Measurements from ENCODE around the gene MUC3A. TPM values are rescaled to one million over a fixed set of nuclear protein-coding genes. Genes with fewer than 3 reads are reported as not detected.

Gene MUC3A
- total RNA-seq, 2 donors from 2014 or later: not detected

- no peak overlapping the region for H3K4me3 Mint-ChIP-seq
- ATAC-seq (replicated peaks in 1 of 2) (peak; percentile 66 to 76), DNase-seq (peak; percentile 31 to 41)
- H3K27me3 Mint-ChIP-seq (ENCODE audit: low read depth): peaks cover 11% of the 10 kb centered on the region
- H3K4me1 Mint-ChIP-seq (ENCODE audit: low read depth): no peaks in the 10 kb centered on the region
- no peak overlapping the region for H3K27ac Mint-ChIP-seq
- no peaks in the 10 kb centered on the region for H3K36me3 Mint-ChIP-seq (ENCODE audit: insufficient read depth in 2 of 2)
- no peaks in the 10 kb centered on the region for H3K9me3 Mint-ChIP-seq
These were observed 2.7 kb downstream of the MUC3A start for GRCh38 chr7:100951888-100952560.

GRCh38 chr7:100952641-100953040, 3.3 kb downstream of the MUC3A start:
- no peak overlapping the region for H3K4me3 Mint-ChIP-seq
- no peak overlapping the region for H3K27ac Mint-ChIP-seq
- ATAC-seq (replicated peaks in 1 of 2) (peak; percentile 43 to 44), DNase-seq (peak in 1 of 2 donors; percentile 19)
- no peaks in the 10 kb centered on the region for H3K9me3 Mint-ChIP-seq
- H3K4me1 Mint-ChIP-seq (ENCODE audit: low read depth): no peaks in the 10 kb centered on the region
- H3K27me3 Mint-ChIP-seq (ENCODE audit: low read depth): peaks cover 11% of the 10 kb centered on the region
- no peaks in the 10 kb centered on the region for H3K36me3 Mint-ChIP-seq (ENCODE audit: insufficient read depth in 2 of 2)

- no peak overlapping the region for H3K27ac Mint-ChIP-seq
- H3K36me3 Mint-ChIP-seq (ENCODE audit: insufficient read depth in 2 of 2): no peaks in the 10 kb centered on the region
- ATAC-seq (replicated peaks in 1 of 2) (no peak), DNase-seq (no peak)
- H3K27me3 Mint-ChIP-seq (ENCODE audit: low read depth): peaks cover 5% of the 10 kb centered on the region
- no peak overlapping the region for H3K4me3 Mint-ChIP-seq
- H3K9me3 Mint-ChIP-seq: no peaks in the 10 kb centered on the region
- H3K4me1 Mint-ChIP-seq (ENCODE audit: low read depth): no peaks in the 10 kb centered on the region
These were observed 8.6 kb downstream of the MUC3A start for GRCh38 chr7:100957832-100958421.

- Mint-ChIP-seq H3K4me3 (no peak overlapping the region), H3K9me3 (no peaks in the 10 kb centered on the region), H3K27me3 (ENCODE audit: low read depth) (peaks cover 16% of the 10 kb centered on the region), H3K27ac (no peak overlapping the region), H3K4me1 (ENCODE audit: low read depth) (no peaks in the 10 kb centered on the region), H3K36me3 (ENCODE audit: insufficient read depth in 2 of 2) (no peaks in the 10 kb centered on the region)
- DNase-seq (no peak), ATAC-seq (replicated peaks in 1 of 2) (no peak)
These were observed 10.6 kb downstream of the MUC3A start for GRCh38 chr7:100959894-100960293.

- no peak overlapping the region for H3K27ac Mint-ChIP-seq
- no peaks in the 10 kb centered on the region for H3K36me3 Mint-ChIP-seq (ENCODE audit: insufficient read depth in 2 of 2)
- H3K4me3 Mint-ChIP-seq: no peak overlapping the region
- H3K27me3 Mint-ChIP-seq (ENCODE audit: low read depth): peaks cover 40% of the 10 kb centered on the region
- H3K9me3 Mint-ChIP-seq: no peaks in the 10 kb centered on the region
- no peak for DNase-seq
- ATAC-seq (replicated peaks in 1 of 2): no peak
- H3K4me1 Mint-ChIP-seq (ENCODE audit: low read depth): peaks cover 17% of the 10 kb centered on the region
These were observed 13.2 kb downstream of the MUC3A start for GRCh38 chr7:100962537-100962936.

GRCh38 chr7:100963386-100963785, 14.1 kb downstream of the MUC3A start:
- H3K9me3 Mint-ChIP-seq: no peaks in the 10 kb centered on the region
- H3K27ac Mint-ChIP-seq: no peak overlapping the region
- no peaks in the 10 kb centered on the region for H3K36me3 Mint-ChIP-seq (ENCODE audit: insufficient read depth in 2 of 2)
- peaks cover 19% of the 10 kb centered on the region for H3K4me1 Mint-ChIP-seq (ENCODE audit: low read depth)
- DNase-seq: no peak
- ATAC-seq (replicated peaks in 1 of 2): no peak
- H3K4me3 Mint-ChIP-seq: no peak overlapping the region
- peaks cover 48% of the 10 kb centered on the region for H3K27me3 Mint-ChIP-seq (ENCODE audit: low read depth)

- H3K27me3 Mint-ChIP-seq (ENCODE audit: low read depth): peaks cover 51% of the 10 kb centered on the region
- H3K36me3 Mint-ChIP-seq (ENCODE audit: insufficient read depth in 2 of 2): no peaks in the 10 kb centered on the region
- no peak overlapping the region for H3K27ac Mint-ChIP-seq
- H3K9me3 Mint-ChIP-seq: no peaks in the 10 kb centered on the region
- H3K4me1 Mint-ChIP-seq (ENCODE audit: low read depth): peaks cover 19% of the 10 kb centered on the region
- DNase-seq: no peak
- no peak overlapping the region for H3K4me3 Mint-ChIP-seq
- ATAC-seq (replicated peaks in 1 of 2): no peak
These were observed 14.5 kb downstream of the MUC3A start for GRCh38 chr7:100963874-100964273.

- Mint-ChIP-seq H3K27ac (no peak overlapping the region), H3K4me1 (ENCODE audit: low read depth) (peaks cover 19% of the 10 kb centered on the region), H3K27me3 (ENCODE audit: low read depth) (peaks cover 58% of the 10 kb centered on the region), H3K9me3 (no peaks in the 10 kb centered on the region), H3K4me3 (no peak overlapping the region), H3K36me3 (ENCODE audit: insufficient read depth in 2 of 2) (no peaks in the 10 kb centered on the region)
- no peak for DNase-seq
- no peak for ATAC-seq (replicated peaks in 1 of 2)
These were observed 15.3 kb downstream of the MUC3A start for GRCh38 chr7:100964630-100965029.

- H3K27me3 Mint-ChIP-seq (ENCODE audit: low read depth): peaks cover 60% of the 10 kb centered on the region
- H3K27ac Mint-ChIP-seq: no peak overlapping the region
- no peak for ATAC-seq (replicated peaks in 1 of 2)
These were observed 15.8 kb downstream of the MUC3A start for GRCh38 chr7:100965045-100965722.

GRCh38 chr7:100965723-100966541, 16.6 kb downstream of the MUC3A start:
- H3K36me3 Mint-ChIP-seq (ENCODE audit: insufficient read depth in 2 of 2): no peaks in the 10 kb centered on the region
- H3K4me1 Mint-ChIP-seq (ENCODE audit: low read depth): peaks cover 19% of the 10 kb centered on the region
- ATAC-seq (replicated peaks in 1 of 2) (peak; percentile 86 to 90), DNase-seq (peak; percentile 89 to 95)
- H3K27ac Mint-ChIP-seq: no peak overlapping the region
- H3K9me3 Mint-ChIP-seq: no peaks in the 10 kb centered on the region
- H3K4me3 Mint-ChIP-seq: peak overlapping the region; percentile 69 to 72
- H3K27me3 Mint-ChIP-seq (ENCODE audit: low read depth): peaks cover 60% of the 10 kb centered on the region

More at GRCh38 chr7:100965045-100965722, 15.8 kb downstream of the MUC3A start:
- no peak for DNase-seq
- Mint-ChIP-seq H3K4me1 (ENCODE audit: low read depth) (peaks cover 19% of the 10 kb centered on the region), H3K9me3 (no peaks in the 10 kb centered on the region), H3K36me3 (ENCODE audit: insufficient read depth in 2 of 2) (no peaks in the 10 kb centered on the region), H3K4me3 (peak overlapping the region; percentile 69 to 72)

- Mint-ChIP-seq H3K4me3 (peak overlapping the region; percentile 46), H3K4me1 (ENCODE audit: low read depth) (peaks cover 19% of the 10 kb centered on the region), H3K36me3 (ENCODE audit: insufficient read depth in 2 of 2) (no peaks in the 10 kb centered on the region), H3K27ac (no peak overlapping the region), H3K27me3 (ENCODE audit: low read depth) (peaks cover 60% of the 10 kb centered on the region), H3K9me3 (no peaks in the 10 kb centered on the region)
- DNase-seq (peak in 1 of 2 donors; percentile 8), ATAC-seq (replicated peaks in 1 of 2) (no peak)
These were observed 17.4 kb downstream of the MUC3A start for GRCh38 chr7:100966542-100967291.

GRCh38 chr7:100967292-100967863, 18.0 kb downstream of the MUC3A start:
- Mint-ChIP-seq H3K9me3 (no peaks in the 10 kb centered on the region), H3K27me3 (ENCODE audit: low read depth) (peaks cover 60% of the 10 kb centered on the region), H3K4me1 (ENCODE audit: low read depth) (peaks cover 19% of the 10 kb centered on the region), H3K36me3 (ENCODE audit: insufficient read depth in 2 of 2) (no peaks in the 10 kb centered on the region), H3K4me3 (peak overlapping the region; percentile 29 to 46), H3K27ac (no peak overlapping the region)
- no peak for DNase-seq
- ATAC-seq (replicated peaks in 1 of 2): no peak
